RCC 7860 (cell line): ENCODE results near the gene GPR18.
A peak's percentile ranks its signal among the peaks of the same experiment; 100 is the strongest.

Experiments used
- DNase-seq: peaks from one replicate; pipeline ENCODE4 v3.0.0-alpha.2; 2015; ENCODE audit warnings: low spot score
- FAIRE-seq: peaks from 2 replicates; lab custom pipeline; 2012; peaks lifted over from hg19 to GRCh38; lab: Jason Lieb, UNC

Gene GPR18

DNA sequence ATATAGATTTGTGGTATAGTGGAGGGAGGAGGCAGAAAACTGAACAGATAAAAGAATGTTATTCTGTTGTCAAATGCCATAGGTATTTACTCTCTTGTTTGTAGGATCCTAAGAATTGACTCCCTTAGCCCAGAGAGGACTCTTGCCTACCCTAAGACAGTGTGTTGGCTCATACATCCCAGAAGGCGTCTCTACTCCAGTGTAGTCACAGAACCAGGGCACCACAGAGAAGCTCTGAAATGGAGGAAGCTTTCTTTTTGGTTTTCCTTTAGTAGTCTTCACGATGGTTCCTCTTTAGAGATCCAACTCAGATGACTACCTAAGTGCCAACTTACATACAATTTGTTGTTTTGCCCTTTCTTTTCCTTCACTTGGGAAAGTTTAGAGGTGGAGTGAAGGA lies 35.0 kb upstream of the GPR18 start:
- no peak for DNase-seq
- no peak for FAIRE-seq

GRCh38 chr13:99290894-99291293 lies 32.7 kb upstream of the GPR18 start:
- DNase-seq (no peak), FAIRE-seq (no peak)

DNA sequence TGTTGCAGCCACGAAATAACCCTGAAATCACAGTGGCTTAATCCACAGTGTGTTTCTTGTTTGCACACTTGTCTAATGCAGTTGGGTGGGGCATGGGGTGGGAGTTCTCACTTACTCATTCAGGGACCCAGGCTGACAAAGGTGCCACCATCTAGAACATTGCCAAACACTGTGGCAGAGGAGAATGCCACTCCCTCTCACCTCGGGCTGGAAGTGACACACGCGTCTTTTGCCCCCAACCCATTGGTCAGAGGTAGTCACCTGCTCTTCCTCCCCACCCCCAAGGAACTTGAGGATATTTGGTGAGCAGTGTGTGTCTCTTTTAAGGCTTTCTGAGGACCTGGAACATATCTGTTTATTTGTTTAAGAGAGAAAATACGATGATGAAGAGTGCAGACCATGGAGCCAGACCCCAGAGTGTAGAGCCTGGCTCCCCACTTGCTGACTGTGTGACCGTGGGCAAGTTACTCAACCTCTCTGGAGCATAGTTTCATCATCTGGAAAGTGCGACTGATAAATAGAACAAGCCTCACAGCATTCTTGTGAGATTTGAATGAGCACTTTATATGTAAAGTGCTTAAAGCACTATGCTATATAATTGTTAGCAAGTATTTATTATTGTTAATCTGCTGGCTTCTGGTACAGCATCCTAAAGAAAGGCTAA lies 31.6 kb upstream of the GPR18 start:
- DNase-seq (no peak), FAIRE-seq (no peak)

DNA sequence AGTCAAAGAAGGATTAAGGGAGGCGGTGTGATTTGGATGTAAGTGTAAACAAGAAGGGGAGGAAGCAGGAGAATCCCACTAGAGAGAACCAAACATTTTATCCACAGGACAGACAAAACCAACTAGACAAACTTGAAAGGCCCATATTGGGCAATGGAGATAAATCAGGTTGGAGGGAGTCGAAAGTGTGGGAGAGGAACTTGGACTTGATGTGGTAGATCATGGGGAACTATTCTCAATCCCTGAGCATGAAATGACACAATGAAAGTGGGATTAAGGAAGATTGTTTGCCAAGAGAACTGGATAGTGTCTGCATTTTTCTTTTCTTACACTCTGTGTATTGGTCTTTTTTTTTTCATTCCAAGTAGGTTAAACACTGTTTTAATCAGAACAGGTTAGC lies 31.1 kb upstream of the GPR18 start:
- DNase-seq = no peak
- FAIRE-seq = no peak

GRCh38 chr13:99288089-99288488 lies 29.9 kb upstream of the GPR18 start:
- FAIRE-seq (no peak), DNase-seq (no peak)

GRCh38 chr13:99287551-99287950 lies 29.4 kb upstream of the GPR18 start:
- DNase-seq = no peak
- no peak for FAIRE-seq

DNA sequence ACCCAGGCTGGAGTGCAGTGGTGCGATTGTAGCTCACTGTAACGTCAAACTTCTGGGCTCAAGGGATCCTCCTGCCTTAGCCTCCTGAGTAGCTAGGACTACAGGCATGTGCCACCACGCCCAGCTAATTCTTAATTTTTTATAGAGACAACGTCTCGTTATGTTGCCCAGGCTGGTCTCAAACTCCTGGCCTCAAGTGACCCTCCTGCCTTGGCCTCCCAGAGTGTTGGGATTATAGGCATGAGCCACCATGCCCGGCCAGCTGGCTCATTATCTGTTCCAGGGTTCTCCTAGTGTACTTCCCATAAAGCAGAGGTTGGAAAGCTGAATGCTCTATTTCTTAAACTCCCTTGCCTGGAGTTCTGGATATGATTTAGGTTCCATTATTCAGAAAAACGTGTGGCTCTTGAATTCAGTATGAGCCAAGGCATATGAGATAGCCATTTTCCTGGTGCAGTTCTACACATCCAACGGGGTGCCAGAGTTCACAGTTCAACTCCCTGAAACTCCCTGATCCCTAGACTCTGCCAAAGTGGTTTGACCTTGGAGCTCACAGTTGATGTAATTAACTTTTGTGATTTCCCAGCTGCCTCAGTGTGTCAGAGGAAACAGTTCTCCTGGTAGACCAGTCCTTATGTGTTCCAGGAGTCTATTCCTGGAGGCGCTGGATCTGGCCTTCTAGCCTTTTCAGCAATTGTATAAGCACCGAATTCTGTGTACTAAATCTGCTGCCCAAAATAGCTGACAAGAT lies 27.4 kb upstream of the GPR18 start:
- DNase-seq (no peak), FAIRE-seq (no peak)

DNA sequence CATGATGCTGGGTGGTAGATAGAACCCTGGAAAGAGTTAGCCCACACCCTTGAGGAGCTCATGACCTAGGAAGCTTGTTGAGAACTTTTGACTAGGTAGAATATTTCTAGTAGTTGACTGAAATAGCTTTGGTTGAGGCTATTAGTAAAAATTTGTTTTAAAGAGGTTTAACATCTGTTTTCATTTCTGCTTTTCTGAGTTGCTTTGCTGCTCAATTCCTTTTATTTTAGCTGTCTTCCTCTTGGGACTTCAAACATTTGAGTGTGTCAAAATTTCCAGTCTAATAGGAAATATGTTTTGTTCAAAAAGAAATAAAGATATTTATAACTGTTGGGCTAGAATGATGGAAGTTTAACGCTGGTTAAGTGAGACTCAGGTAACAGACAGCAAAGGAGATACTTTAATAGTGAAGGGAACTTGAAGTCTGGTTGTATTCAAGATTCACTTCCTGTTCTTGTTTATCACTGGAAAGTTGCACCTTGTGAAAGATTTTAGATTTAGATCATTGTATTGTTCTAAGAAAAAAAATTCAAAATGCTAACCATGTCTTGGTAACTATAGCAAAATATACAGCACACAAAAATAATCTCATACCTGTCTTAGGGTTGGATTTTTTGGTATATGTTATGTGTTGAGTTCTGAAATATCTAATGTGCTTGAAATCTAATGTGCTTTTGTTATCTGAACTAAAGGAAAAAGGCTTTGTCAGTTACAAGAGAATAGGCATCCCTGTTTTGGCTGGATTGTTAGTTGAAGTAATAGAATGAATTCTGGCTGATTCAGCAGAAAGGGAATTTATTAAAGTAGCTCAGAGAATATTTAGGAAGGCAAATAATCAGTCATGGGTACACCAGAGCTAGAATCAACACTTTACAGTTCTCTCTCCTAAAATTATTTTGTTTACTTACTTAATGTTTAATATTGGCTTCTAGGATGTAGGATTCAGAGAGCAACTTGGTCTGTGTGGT lies 24.4 kb upstream of the GPR18 start:
- FAIRE-seq = no peak
- no peak for DNase-seq

GRCh38 chr13:99281811-99282263 lies 23.7 kb upstream of the GPR18 start:
- no peak for DNase-seq
- no peak for FAIRE-seq

DNA sequence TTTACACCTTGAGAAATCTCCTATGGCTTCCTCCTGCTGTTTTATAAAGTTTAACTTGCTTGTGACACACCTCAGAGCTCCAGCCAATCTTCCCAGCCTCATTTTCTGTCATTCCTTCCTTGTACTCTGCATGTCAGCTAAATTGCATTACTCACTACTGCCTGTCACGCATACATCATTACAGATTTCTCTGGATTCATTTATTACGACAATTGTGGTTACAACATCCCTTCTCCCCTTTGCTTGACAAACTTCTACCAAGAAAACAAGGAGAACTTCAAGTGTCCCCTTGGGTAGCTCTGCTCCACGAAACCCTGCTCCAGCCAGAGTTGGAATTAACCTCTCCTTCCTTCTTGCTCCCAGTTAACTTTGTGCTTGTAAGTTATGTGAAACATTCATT lies 22.0 kb upstream of the GPR18 start:
- peak; percentile 80 for FAIRE-seq
- peak; percentile 62 for DNase-seq

DNA sequence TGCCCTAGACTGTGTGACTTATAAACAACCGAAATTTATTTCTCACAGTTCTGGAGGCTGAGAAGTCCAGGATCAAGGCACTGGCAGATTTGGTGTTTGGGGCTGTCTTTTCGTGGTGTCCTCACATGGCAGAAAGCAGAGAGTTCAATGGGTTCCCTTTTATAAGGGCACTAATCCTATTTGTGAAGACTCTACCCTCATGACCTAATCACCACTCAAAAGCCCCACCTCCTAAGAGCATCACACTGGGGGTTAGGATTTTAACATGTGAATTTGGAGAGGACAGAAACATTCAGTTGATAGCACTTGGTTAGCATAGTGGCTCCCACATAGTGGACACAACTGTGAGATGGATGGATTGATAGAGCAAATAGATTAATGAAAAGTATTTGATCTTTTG lies 21.5 kb upstream of the GPR18 start:
- FAIRE-seq (no peak), DNase-seq (no peak)

DNA sequence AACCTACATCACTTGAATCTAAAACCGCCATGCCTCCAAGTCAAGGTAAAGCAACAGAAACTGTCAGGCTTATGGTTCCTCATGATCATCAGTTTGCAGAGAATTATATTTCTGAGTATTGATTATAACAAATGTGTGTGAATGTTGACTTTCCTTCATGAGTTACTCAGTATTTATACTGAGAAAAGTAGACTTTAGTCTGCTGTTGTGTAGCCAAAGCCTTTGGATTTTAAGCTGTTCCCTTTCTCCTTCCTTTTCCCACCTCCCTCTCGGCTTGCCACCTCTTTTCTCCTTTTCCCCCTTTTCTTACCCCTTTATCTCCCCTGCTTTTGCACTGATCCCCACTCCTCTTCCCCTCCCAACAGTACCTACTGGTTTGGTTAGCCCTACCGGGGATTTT lies 20.7 kb upstream of the GPR18 start:
- no peak for FAIRE-seq
- no peak for DNase-seq

DNA sequence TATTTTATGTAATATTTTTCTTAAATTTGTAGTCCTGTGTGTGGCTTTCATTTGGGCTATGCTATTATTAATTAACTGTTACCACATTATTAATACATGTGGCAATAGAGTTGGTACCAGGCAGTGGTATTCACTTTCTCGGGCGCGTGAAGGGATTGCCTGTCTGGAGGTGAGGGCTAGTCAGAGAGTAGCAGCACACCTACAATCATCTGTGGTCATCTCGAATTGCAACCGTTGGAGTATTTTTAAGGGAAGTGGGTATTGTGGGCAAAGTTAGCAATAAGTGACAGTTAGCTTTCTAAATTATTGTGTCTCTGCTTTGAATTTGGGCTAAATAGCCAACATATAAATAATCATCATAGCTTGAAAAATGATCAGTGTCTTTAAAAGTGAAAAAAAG lies 20.0 kb upstream of the GPR18 start:
- DNase-seq (no peak), FAIRE-seq (no peak)

DNA sequence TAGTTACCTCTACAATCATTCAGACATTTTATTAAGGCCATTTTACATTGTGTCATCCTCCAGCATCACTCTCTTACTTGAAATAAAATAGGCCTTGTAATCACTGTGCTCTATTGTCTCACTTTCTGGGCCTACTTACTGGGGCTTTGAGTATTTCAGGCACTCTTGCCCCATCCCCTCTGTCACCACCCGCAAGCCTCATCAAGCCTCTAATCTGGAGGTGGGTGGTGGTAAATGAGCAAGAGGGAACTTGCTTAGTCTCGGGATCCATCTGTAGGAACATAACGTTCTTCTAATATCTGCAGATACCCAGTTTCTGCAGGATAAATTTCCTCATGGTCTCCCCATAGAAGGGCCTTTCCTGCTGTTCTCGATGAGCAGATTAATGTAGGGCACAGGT lies 19.4 kb upstream of the GPR18 start:
- FAIRE-seq = no peak
- no peak for DNase-seq

DNA sequence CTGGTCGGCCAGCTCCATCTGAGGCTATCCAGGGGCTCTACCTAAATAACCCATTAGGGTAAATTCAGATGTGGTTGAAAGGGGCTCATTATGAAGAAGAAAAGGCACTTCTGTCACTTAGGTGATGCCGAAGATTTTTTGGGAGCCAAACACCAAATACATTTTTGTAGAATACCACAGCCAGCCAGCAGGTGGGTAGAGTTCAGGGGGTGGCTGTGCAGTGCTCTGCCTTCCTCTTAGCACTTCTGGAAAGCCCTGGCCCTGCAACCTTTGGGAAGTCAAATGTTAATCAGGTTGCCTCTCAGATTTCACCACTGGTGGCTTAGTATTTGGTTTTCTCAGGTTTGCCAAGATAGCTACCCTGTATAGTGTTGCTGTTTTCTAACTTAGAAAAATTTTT lies 18.5 kb upstream of the GPR18 start:
- no peak for DNase-seq
- FAIRE-seq = no peak

GRCh38 chr13:99275093-99275469 lies 16.9 kb upstream of the GPR18 start:
- no peak for FAIRE-seq
- peak; percentile 41 for DNase-seq

- DNase-seq (no peak), FAIRE-seq (no peak)
These were observed 14.9 kb upstream of the GPR18 start for GRCh38 chr13:99273128-99273527.

DNA sequence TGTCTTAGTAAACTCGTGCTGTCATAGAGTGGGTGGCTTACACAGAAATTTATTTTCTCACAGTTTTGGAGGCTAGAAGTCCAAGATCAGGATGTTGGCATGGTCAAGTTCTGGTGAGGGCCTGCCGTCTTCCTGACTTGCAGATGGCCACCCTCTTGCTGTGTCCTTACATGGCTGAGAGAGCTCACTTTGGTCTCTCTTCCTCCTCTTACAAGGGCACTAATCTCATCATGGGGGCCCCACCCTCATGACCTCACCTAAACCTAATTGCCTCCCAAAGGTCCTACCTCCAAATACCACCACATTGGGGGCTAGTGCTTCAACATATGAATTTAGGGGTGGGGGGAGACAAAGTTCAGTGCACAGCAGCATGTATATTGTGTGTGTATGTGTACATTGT lies 14.3 kb upstream of the GPR18 start:
- no peak for FAIRE-seq

GRCh38 chr13:99271249-99271648 lies 13.1 kb upstream of the GPR18 start:
- FAIRE-seq (no peak), DNase-seq (no peak)

More for the DNA sequence above, 14.3 kb upstream of the GPR18 start:
- no peak for DNase-seq

DNA sequence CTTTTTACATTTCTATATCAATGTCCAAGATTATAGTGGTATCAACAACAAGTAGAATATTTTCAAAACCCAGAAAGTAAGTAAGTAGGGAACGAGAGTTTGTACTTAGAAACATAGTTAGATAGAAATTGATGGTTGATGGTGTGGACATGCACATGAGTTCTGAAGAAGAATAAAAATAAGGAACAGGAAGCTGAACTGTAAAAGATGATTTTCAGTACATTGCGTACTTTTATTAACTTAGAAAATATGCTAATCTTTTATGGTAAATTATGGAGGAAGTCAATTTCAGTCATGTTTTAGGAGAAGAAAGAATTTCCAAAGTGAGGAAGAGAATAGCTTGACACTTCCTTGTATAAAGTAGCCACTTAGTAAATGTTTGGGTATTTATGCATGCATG lies 12.3 kb upstream of the GPR18 start:
- DNase-seq = no peak
- no peak for FAIRE-seq

DNA sequence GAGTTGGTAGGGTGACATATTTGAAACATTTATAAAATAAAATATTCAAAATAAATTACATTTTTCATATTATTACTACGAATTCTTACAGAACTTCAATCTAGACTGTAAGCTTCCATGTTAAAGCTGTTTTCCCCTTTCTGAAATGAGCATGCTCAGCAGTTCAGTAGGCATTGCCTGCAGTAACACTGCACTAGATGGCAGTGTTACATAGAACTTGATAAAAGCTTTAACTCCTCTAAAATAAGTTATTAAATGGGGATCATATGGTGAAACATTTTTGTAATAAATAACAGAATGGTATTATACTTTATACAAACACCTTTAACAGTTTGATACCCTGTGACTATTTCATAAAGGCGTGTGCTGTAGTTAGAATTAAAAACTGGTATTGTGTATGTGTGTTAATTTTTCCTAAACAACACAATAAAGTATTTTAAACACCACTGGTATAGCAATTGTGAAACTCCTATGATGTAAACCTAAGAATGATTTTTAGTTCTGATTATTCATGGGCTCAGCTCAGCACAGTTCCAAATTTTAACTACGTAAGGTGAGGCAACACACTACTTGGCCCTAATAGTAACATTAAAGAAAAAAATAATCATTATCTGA lies 11.6 kb upstream of the GPR18 start:
- DNase-seq (peak; percentile 35), FAIRE-seq (peak; percentile 62)
